Fibroblast of pulmonary artery (primary cell): ENCODE data around the gene TK1.
A peak's percentile ranks its signal among the peaks of the same experiment; 100 is the strongest.
"Not testable (repeated sequence)": the region's sequence is repeated elsewhere in the genome, so short reads cannot be mapped to it uniquely, and the experiment has no call there.

Experiments used
- DNase-seq: peaks from one replicate; pipeline ENCODE4 v3.0.0-alpha.2; 2010; ENCODE audit warnings: low read depth
- H3K4me3 ChIP-seq: replicated peaks from 2 replicates; pipeline ENCODE4 v1.5.1; 2011; ENCODE audit warnings: low read depth, mild to moderate bottlenecking, control low read depth, low read length, moderate library complexity
- CTCF ChIP-seq: IDR thresholded peaks from 2 replicates; pipeline ENCODE4 v1.5.1; 2011; ENCODE audit warnings: mild to moderate bottlenecking, control low read depth, low read length, inconsistent platforms; ENCODE audit errors: missing control alignments

Gene TK1

GRCh38 chr17:78142119-78142861, 44.6 kb downstream of the TK1 start:
- DNase-seq, result peak; percentile 17
- TF ChIP-seq CTCF, result no peak
- H3K4me3 ChIP-seq, result no peak overlapping the region

GRCh38 chr17:78141437-78142118, 45.3 kb downstream of the TK1 start:
- no peak for TF ChIP-seq CTCF
- no peak overlapping the region for H3K4me3 ChIP-seq
- no peak for DNase-seq

- no peak overlapping the region for H3K4me3 ChIP-seq
- TF ChIP-seq CTCF, result no peak
- DNase-seq, result peak; percentile 57
These were observed 46.4 kb downstream of the TK1 start for GRCh38 chr17:78140169-78141051.

- H3K4me3 ChIP-seq, DNase-seq: not testable (repeated sequence)
These were observed 47.0 kb downstream of the TK1 start for GRCh38 chr17:78139861-78140168.

GRCh38 chr17:78138204-78139060, 48.4 kb downstream of the TK1 start:
- no peak for TF ChIP-seq CTCF
- no peak overlapping the region for H3K4me3 ChIP-seq
- no peak for DNase-seq

- no peak for DNase-seq
- no peak overlapping the region for H3K4me3 ChIP-seq
- peak; percentile 23 for TF ChIP-seq CTCF
These were observed 49.3 kb downstream of the TK1 start for GRCh38 chr17:78137392-78138203.
